ENCODE data around the gene TMEM214.
A peak's percentile ranks its signal among the peaks of the same experiment; 100 is the strongest.

TMEM214 gene

GRCh38 chr2:27042985-27043634 lies 10.3 kb downstream of the TMEM214 start:
- TF ChIP-seq FOXM1 (IDR thresholded peaks at IDR 0.05; ENCODE audit: borderline replicate concordance) (no peak), HDGF (IDR thresholded peaks at IDR 0.05; ENCODE audit: borderline replicate concordance) (no peak), ZNF384 (IDR thresholded peaks at IDR 0.05) (no peak), LEF1 (IDR thresholded peaks at IDR 0.05; ENCODE audit: borderline replicate concordance) (no peak), ELF4 (IDR thresholded peaks at IDR 0.05) (no peak), CTBP1 (IDR thresholded peaks at IDR 0.05; ENCODE audit: borderline replicate concordance) (no peak), TARDBP (IDR thresholded peaks at IDR 0.05) (no peak), NFRKB (IDR thresholded peaks at IDR 0.05) (no peak), FOXA1 (IDR thresholded peaks at IDR 0.05) (no peak), BHLHE40 (IDR thresholded peaks at IDR 0.05; ENCODE audit: borderline replicate concordance) (no peak), ARNT (IDR thresholded peaks at IDR 0.05) (no peak), FOXK2 (IDR thresholded peaks at IDR 0.05) (no peak), SUZ12 (IDR thresholded peaks at IDR 0.05) (no peak), L3MBTL2 (conservative IDR thresholded peaks at IDR 0.05) (no peak), SP1 (IDR thresholded peaks at IDR 0.05) (no peak)
- TF ChIP-seq, protein P1, sequence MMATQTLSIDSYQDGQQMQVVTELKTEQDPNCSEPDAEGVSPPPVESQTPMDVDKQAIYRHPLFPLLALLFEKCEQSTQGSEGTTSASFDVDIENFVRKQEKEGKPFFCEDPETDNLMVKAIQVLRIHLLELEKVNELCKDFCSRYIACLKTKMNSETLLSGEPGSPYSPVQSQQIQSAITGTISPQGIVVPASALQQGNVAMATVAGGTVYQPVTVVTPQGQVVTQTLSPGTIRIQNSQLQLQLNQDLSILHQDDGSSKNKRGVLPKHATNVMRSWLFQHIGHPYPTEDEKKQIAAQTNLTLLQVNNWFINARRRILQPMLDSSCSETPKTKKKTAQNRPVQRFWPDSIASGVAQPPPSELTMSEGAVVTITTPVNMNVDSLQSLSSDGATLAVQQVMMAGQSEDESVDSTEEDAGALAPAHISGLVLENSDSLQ (IDR thresholded peaks at IDR 0.05) = no peak
- no peak for DNase-seq (ENCODE audit: extremely low spot score)
- ChIA-PET POLR2A (interaction anchor here (0.9 to 2.6 kb wide), 2 partner anchors 10 to 28 kb away, joined by 3 to 18 read pairs; partner anchors contain the start of genes OST4 and TMEM214), CTCF (interaction anchor here (0.7 kb wide), 1 partner anchor 27 kb away, joined by 3 read pairs; no protein-coding TSS in a partner anchor)

DNA sequence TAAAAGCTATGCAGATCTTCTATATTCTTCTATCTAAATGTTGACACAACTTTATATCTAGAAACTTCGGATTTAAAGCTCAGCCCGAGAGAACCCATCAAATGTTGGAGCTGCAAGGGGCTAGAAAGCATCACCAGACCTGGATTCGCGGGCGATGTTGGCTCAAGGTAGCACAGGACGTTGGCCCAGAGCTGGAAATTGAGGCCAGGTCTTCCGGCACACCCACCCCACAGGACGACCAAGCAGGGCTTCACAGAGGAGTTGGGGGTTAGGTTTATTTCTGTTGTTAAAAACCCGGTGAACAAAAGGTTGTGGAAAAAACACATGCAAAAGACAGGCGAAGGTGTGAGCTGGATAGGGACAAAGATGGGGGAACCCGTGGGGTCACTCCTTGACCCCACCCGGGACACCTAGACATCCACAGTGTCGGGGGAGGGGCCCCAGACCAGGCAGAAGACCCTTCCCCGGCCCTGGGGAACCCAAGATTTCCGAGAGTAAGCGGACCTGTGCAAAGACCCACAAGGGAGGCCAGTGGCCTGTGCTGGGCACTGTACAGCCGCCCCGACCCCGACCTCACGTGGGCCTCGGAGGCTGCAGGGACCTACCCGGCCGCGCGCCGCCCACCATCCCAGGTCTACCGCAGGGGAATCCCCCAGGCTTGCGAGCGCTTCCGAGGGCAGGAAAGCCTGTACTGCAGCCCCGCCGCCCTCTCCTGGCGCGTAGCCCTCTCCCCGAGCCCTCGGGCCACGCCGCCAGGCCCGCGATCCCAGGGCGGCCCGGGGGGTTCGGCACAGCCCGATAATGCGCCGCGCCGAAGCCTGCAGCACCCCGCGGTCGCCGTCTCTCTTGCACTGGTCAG lies 16.9 kb downstream of the TMEM214 start:
- no peak for TF ChIP-seq ELF4 (IDR thresholded peaks at IDR 0.05)
- TF ChIP-seq NFRKB (IDR thresholded peaks at IDR 0.05) = no peak
- no peak for TF ChIP-seq BHLHE40 (IDR thresholded peaks at IDR 0.05; ENCODE audit: borderline replicate concordance)
- TF ChIP-seq ZNF384 (IDR thresholded peaks at IDR 0.05) = no peak
- no peak for TF ChIP-seq LEF1 (IDR thresholded peaks at IDR 0.05; ENCODE audit: borderline replicate concordance)
- ChIA-PET CTCF (interaction anchor here (1.2 kb wide), 1 partner anchor 88 kb away, joined by 4 read pairs; no protein-coding TSS in a partner anchor), POLR2A (interaction anchor here (0.8 to 7.4 kb wide), 12 partner anchors 8 to 203 kb away, joined by 3 to 91 read pairs (median 11); partner anchors contain the start of genes KHK, OST4 and TMEM214)
- DNase-seq (ENCODE audit: extremely low spot score) = peak; percentile 47

GRCh38 chr2:27050281-27050995 lies 17.7 kb downstream of the TMEM214 start:
- TF ChIP-seq ELF4 (IDR thresholded peaks at IDR 0.05) = 0 out of 2 replicates have a peak, but pooled peaks have one; percentile 19
- TF ChIP-seq FOXA1 (IDR thresholded peaks at IDR 0.05) = no peak
- TF ChIP-seq, protein P1 (IDR thresholded peaks at IDR 0.05) = no peak
- TF ChIP-seq SP1 (IDR thresholded peaks at IDR 0.05) = no peak
- TF ChIP-seq SUZ12 (IDR thresholded peaks at IDR 0.05) = no peak
- no peak for TF ChIP-seq NFRKB (IDR thresholded peaks at IDR 0.05)
- TF ChIP-seq FOXM1 (IDR thresholded peaks at IDR 0.05; ENCODE audit: borderline replicate concordance) = no peak
- TF ChIP-seq TARDBP (IDR thresholded peaks at IDR 0.05) = peak; percentile 13; the same call in 1 of the 2 replicates
- peak; percentile 79 for TF ChIP-seq L3MBTL2 (conservative IDR thresholded peaks at IDR 0.05)
- no peak for TF ChIP-seq ZNF384 (IDR thresholded peaks at IDR 0.05)
- TF ChIP-seq FOXK2 (IDR thresholded peaks at IDR 0.05) = no peak
- TF ChIP-seq BHLHE40 (IDR thresholded peaks at IDR 0.05; ENCODE audit: borderline replicate concordance) = no peak
- TF ChIP-seq HDGF (IDR thresholded peaks at IDR 0.05; ENCODE audit: borderline replicate concordance) = no peak
- TF ChIP-seq CTBP1 (IDR thresholded peaks at IDR 0.05; ENCODE audit: borderline replicate concordance) = no peak
- no peak for TF ChIP-seq LEF1 (IDR thresholded peaks at IDR 0.05; ENCODE audit: borderline replicate concordance)
- TF ChIP-seq ARNT (IDR thresholded peaks at IDR 0.05) = 0 out of 2 replicates have a peak, but pooled peaks have one; percentile 27
- ChIA-PET POLR2A (interaction anchor here (0.8 to 7.4 kb wide), 17 partner anchors 9 to 359 kb away, joined by 3 to 91 read pairs (median 4); partner anchors contain the start of genes ABHD1, EMILIN1, KHK and OST4), CTCF (interaction anchor here (0.7 to 1.5 kb wide), 4 partner anchors 33 to 89 kb away, joined by 3 to 5 read pairs (median 4); no protein-coding TSS in a partner anchor)
- peak; percentile 82 for DNase-seq (ENCODE audit: extremely low spot score)

GRCh38 chr2:27050996-27051901 lies 18.5 kb downstream of the TMEM214 start, which contains the start of gene AGBL5:
TSS of gene AGBL5 (plus strand) at chr2:27051668. CDS start at chr2:27052959, 1,291 bp downstream.
- DNase-seq (ENCODE audit: extremely low spot score) = peak; percentile 93
- POLR2A ChIA-PET = interaction anchor here (0.8 to 7.4 kb wide), 17 partner anchors 9 to 359 kb away, joined by 3 to 91 read pairs (median 4); partner anchors contain the start of genes ABHD1, EMILIN1, KHK and OST4
- no peak for TF ChIP-seq FOXM1 (IDR thresholded peaks at IDR 0.05; ENCODE audit: borderline replicate concordance)
- TF ChIP-seq FOXA1 (IDR thresholded peaks at IDR 0.05) = no peak
- no peak for TF ChIP-seq ZNF384 (IDR thresholded peaks at IDR 0.05)
- no peak for TF ChIP-seq NFRKB (IDR thresholded peaks at IDR 0.05)
- no peak for TF ChIP-seq BHLHE40 (IDR thresholded peaks at IDR 0.05; ENCODE audit: borderline replicate concordance)
- no peak for TF ChIP-seq FOXK2 (IDR thresholded peaks at IDR 0.05)
- TF ChIP-seq, protein P1 (IDR thresholded peaks at IDR 0.05) = no peak; the same call in 1 of the 2 replicates
- TF ChIP-seq LEF1 (IDR thresholded peaks at IDR 0.05; ENCODE audit: borderline replicate concordance) = no peak
- no peak for TF ChIP-seq SUZ12 (IDR thresholded peaks at IDR 0.05)
- TF ChIP-seq TARDBP (IDR thresholded peaks at IDR 0.05) = peak; percentile 84
- TF ChIP-seq HDGF (IDR thresholded peaks at IDR 0.05; ENCODE audit: borderline replicate concordance) = no peak
- no peak for TF ChIP-seq ELF4 (IDR thresholded peaks at IDR 0.05)
- 0 out of 2 replicates have a peak, but pooled peaks have one; percentile 6 for TF ChIP-seq CTBP1 (IDR thresholded peaks at IDR 0.05; ENCODE audit: borderline replicate concordance)
- TF ChIP-seq ARNT (IDR thresholded peaks at IDR 0.05) = 0 out of 2 replicates have a peak, but pooled peaks have one; percentile 47
- TF ChIP-seq SP1 (IDR thresholded peaks at IDR 0.05) = no peak
- peak; percentile 98 for TF ChIP-seq L3MBTL2 (conservative IDR thresholded peaks at IDR 0.05)
- CTCF ChIA-PET = interaction anchor here (0.7 to 1.5 kb wide), 4 partner anchors 32 to 90 kb away, joined by 3 to 5 read pairs (median 4); no protein-coding TSS in a partner anchor
